NCI-H2196 (cell line): ENCODE measurements around the gene NFIA.

Experiments
- DNase-seq: peaks from one replicate; lab custom pipeline; 2025; ENCODE audit not compliant: unreplicated experiment; lab: John Stamatoyannopoulos, UW

The NFIA gene

GRCh38 chr1:61181067-61182038 is 99.0 kb downstream of the NFIA start:
- DNase-seq, result no peak

- no peak for DNase-seq
Measured at GRCh38 chr1:61182049-61182448, 99.7 kb downstream of the NFIA start.

GRCh38 chr1:61182480-61182879 is 100.1 kb downstream of the NFIA start:
- DNase-seq, result no peak

DNA sequence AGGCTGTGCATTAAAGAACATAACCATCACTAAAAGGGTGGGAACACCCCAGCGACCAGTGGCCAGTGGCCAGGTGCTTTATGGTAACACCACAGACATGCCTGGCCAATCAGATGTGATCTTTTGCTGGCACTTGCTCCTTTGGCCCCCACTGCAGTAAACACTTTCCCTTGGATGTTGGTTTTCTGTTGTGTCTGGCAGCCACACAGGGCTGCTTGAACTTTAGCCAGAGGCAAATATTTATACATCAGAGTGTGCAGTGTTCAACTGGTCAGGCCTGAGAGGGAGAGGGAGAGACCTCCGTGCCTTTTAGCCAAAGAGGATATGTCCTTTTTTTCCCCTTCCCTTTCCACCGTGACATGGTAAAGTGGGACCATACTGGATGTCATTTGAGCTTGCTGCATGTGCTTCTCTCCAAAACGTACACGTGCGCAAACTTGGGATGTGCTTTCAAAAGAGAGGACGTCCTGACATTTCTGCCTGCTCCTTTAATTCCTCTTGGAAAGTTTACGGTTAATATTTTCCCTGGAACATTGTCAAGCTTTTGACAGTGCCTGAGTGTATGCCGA is 101.2 kb downstream of the NFIA start:
- DNase-seq, result peak; percentile 78

DNA sequence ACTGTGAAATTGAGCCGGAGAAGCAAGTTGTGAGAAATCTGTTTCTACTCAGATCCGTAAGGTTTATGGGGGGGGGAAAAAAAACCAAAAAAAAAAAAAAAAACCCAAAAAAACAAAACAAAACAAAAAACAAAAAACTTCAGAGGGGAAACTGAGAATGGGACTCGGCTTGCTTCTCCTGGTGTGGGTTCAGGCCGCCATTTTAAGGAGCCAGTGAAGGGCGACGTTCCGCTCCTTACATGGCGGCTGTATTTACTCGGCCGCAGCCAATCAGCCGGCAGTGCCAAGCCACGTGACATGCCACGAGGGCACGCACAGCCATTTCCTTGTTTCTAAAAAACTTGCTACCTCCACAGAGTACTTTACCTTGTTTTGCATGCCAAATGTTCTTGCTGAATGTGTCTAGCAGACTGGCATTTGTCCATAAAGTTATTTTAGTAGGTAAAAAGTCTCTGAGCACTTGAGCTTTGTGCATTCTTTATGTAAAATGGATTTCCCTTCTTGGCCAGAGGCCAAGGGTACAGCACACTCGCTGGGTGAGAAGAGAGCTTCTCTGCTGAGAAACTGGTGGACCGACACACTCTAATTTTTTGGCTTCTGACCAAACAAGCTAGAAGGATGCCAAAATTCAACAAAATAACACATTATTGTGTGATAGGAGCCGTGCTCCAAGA is 101.8 kb downstream of the NFIA start:
- DNase-seq, result peak; percentile 96

DNA sequence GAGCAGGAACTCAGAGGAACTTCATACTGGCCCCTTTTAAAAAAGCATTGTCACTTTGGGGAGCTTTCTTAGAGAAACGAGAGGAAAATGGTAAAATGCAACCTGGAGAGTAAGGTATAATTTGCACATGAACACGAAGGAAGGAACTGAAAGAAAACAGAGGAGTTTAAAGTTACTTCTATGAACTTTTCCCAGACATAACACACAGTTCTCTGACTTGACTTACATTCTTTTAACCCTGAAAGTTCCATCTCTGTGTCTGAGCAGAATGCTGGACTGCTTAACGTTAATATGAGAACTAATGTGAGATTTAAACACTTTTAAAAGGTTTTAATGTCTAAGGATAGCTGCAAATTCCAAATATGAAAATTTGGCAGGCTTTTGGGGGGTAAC is 102.3 kb downstream of the NFIA start:
- DNase-seq, result no peak

DNA sequence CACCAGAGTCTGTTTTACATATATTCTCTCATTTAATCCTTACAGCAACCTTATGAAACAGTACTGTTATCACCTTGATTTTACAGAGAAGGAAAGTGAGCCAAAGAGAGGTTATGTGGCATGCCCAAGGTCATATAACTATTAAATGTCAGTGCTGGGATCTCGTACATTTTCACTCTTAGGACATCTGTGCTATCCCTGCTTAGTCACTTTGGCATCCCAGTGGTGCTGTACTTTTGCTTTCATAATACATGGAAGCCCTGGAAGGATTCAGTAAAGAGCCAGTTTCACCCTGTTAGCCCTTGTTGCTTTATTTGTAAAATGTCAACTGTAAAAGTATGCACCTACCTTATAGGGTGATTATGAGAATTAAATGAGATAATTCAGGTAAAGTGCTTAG is 104.4 kb downstream of the NFIA start:
- DNase-seq, result no peak

DNA sequence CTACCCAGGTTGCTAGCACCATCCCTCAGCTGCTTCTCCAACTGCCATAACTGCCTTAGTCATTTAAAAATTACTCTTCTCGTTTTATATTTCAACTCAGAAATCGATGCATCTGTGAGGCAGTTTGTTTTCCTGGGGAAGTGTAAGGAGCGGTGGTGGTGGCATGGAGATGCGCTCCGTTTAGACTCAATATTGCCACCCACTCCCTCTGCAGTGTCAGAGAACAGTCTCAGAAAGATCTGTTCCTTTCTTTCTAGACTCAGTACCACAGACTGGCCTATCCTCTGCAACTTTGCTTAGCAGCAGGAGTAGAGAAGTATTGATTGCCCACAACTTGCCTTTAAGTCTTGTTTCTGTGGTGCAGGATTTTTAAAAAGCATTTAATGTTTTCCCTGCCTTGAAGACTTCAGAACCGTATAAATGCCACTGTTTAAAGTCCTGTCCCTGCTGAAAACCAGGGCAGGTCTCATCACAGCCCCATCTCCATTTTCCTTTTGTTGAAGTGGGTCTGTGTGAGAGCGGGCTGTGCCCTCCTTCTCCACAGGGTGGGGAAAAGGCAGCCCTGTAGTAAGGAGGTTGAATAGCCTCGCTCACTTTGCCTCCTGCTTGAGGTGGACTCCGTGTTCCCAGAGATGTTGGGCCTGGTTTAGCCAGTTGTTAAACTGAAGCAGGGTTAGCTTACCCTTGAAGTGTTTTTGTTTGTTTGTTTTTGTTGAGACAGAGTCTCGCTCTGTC is 105.2 kb downstream of the NFIA start:
- DNase-seq, result no peak

DNA sequence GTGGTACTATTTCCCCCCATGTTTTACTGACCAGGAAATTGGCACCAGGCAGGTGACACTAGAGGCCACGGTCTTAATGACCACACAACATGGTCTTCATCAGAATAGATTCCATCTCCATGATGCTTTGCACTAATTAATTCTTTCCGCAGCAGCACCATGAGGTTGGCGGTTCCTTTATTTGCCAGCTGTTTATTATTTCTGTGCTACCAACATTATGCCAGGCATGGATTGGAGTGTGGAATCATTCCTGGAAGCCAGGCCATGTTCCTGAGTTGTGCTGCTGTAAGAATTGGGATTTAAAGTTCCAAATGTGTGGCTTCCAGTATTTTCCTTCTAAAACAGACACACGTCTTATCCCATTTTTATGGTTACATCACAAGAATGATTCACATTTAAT is 107.8 kb downstream of the NFIA start:
- DNase-seq, result no peak

DNA sequence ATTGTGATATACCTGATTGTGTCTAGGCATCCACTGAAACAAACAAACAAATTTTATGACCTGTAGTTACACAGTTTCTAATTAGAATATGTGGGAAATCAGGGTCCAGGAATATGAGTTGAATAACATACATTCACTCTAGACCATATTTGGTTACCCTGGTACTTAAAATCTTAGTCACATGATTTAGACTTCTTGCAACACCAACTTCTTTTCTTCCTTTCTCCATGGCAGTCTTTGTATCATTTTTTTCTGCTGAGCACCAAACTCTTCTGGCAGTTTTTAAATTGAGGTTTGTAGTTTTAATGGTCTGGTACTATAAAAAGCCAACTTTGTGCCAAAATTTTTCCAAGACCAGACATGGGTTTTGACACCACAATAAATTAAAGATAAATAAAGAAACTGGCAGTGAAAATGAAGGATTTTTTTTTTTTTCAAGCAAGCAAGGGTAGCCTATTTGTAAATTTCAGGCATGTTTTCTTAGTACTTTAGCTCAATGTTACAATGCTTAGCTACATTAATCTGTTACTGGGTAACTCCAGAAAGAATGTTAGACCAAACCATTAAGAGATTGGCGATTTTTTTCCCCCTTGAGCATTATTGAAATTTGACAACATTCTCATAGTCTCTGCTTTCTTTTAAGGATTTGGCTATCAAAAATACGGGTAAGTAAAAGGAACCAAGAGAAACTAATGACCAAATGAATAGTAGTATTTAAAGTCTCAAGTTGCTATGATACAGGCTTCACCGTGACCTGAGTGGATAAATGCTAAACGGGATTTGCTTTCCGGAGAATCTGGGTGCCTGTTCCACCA is 108.5 kb downstream of the NFIA start:
- DNase-seq, result no peak

GRCh38 chr1:61191433-61191720 is 109.0 kb downstream of the NFIA start:
- DNase-seq, result no peak

- no peak for DNase-seq
Measured at GRCh38 chr1:61192663-61193330, 110.4 kb downstream of the NFIA start.

- no peak for DNase-seq
Measured at GRCh38 chr1:61193808-61194207, 111.4 kb downstream of the NFIA start.

- DNase-seq, result no peak
Measured at GRCh38 chr1:61198554-61198953, 116.2 kb downstream of the NFIA start.

GRCh38 chr1:61201035-61201434 is 118.7 kb downstream of the NFIA start:
- no peak for DNase-seq

DNA sequence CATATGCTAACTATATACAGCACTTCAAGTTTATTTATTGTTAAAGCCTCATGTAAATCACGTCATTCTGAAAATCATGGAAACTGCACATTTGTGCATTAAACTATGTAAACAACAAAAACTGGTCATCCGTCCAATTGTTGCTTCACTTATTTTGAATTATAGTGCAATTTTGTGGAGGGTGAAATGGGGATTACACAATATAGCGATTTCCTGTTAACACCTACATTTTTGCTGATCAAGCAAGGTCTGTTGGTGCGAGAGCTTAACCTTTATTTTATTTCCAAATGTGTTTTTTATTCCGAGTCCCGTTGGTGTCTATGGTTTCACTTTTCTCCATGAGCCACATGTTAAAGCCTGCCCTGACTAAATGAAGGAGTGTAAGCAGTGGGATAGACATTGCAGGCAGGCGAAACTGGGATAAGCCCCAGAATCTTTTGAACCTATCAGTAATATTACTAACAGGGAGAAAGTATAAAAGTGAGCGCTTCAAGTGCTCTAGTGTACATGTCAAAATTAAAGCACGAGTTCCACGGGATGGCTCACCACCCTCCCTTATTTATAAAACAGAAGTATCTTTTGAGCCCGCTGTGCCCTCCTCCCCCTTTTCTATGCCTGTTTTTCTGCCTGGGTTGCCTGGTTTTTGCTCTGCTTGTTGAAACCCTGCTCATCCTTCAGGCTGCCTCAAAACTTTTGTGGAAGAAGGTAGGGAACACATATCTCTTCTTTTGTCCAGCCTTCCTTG is 120.7 kb downstream of the NFIA start:
- no peak for DNase-seq

- no peak for DNase-seq
Measured at GRCh38 chr1:61204528-61204927, 122.2 kb downstream of the NFIA start.

- DNase-seq, result no peak
Measured at GRCh38 chr1:61207416-61207815, 125.1 kb downstream of the NFIA start.

GRCh38 chr1:61208172-61208571 is 125.8 kb downstream of the NFIA start:
- DNase-seq, result no peak
